Stimulated activated CD8-positive, alpha-beta memory T cell treated with anti-CD3 and anti-CD28 coated beads, Interleukin-4, amount 100 ng/mL, for 1 hour (primary cell): ENCODE measurements around the gene IMPDH1.
"Not testable (repeated sequence)": the region's sequence is repeated elsewhere in the genome, so short reads cannot be mapped to it uniquely, and the experiment has no call there.

Source experiments
- DNase-seq, 2 donors: peaks; one replicate each; pipeline ENCODE4 v3.0.0-alpha.2; 2020; ENCODE audit warnings: low read depth in 2 of 2, low spot score in 1 of 2

Gene IMPDH1

DNA sequence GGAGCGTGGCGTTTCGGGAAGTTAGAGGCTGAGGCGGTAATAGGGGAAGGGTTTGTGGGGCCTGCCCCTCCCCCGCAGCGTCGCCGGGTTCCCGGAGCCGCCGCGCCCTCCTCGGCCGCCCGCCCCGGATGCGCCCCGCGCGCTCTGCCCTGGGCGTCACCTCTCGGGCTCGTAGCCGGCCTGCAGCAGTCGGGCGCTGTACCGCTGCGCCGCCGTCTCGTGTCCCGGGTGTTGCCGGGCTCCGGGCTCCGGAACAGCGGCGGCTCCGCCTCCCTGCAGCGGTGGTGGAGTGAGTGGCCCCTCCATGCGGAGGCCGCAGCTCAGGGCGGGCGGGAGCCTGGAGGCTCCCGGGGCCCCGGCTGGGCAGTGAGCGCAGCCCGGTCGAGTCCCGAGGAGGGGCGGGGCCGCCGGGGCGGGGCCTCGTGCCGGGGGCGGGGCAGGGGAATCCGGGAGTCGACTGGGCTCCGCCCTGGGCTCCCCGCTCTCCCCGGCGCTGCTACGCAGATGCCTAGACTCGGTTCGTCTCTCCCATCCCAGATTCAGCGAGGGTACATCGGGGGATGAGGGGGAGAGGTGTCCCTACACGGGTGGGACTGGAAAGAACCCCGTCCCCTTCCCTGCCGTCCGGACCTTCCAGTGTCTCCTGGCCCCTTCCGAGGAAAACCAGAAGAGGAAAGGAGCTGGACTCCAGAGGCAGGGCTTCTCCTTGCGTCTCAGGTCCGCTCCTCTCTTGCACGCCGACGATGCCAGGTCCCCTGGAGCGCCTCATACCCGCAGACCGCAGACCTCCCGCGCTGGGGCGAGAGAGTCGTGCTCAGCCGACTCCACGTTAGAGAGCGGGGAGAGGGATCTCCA, at the start of gene IMPDH1:
Gene IMPDH1 (minus strand): TSS at position 387 of the 855 bp plus-strand sequence. CDS start 81 bp downstream, at position 306.
- DNase-seq, result peak; percentile 72 to 75

DNA sequence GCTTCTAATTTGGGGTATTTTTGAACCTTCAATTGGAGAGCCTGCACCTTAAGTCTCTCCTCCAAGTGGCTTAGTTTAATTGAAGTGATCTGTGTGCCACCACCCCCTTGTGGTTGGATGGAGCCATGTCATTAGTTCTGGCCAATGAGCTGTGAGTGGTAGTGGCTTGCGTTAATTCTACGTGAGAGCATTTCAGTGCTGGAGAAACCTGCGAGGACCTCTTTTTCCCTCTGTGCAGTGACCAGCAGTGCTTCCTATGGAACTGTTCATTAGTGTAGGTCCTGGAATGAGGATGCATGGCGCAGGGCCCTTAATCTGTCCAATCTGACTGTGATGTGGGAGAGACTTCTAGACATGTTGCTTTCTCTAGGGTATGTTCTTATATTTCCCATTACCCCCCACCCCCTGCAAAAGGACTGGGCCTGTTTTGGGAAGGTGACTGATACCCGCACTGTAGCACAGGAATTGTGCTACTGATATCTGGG, 49.7 kb upstream of the IMPDH1 start:
- peak; percentile 24 to 47 for DNase-seq

DNA sequence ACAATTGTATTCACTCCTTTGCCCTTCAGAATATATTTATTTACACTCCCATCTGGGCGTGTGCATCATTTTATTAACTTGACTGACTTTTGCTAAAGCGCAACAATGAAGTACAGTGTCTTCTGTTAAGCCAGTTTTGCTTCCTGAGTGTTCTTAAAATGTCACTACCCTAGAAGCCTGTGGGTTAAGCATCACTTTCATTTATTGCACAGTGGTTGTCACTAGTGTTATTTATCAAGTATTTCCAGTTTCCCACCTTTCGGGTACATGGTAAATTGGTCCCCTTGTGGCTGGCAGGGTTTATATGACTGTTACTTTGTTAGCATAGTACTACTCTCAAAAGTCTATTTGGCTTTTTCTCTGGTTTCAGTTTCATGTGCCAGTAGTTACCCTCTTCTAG, 49.2 kb upstream of the IMPDH1 start:
- DNase-seq, result no peak

DNA sequence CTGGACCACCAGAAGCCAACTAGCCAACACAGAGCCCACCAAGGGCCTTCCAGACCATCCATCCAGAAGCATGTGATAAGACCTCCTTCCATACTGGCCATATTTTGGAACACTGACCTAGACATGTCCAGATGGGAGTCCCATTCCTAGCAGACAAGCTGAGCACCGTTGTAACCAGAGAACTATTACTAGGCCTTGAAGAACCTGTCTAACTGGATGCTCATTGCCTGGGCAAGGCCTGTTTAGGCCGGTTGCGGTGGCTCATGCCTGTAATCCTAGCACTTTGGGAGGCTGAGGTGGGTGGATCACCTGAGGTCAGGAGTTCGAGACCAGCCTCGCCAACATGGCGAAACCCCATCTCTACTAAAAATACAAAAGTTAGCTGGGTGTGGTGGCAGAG, 47.6 kb upstream of the IMPDH1 start:
- DNase-seq, result not testable (repeated sequence)

DNA sequence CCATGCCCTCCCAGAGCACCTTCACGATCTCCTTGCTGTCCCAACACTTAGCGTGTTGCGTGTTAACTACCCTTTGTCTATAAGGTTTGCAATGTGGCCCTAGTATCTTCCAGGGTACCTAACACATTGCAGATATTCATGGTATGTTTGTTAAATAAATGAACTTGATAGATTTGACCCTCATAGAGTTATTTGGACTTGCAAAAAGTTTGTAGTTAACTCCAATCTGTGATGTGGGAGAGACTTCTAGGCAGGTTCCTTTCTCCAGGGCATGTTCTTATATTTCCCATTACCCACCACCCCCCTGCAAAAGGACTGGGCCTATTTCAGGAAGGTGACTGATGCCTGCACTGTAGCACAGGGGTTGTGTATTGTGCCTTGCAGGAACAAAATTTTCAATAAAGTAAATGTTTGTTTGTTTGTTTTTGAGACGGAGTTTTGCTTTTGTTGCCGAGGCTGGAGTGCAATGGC, 46.5 kb upstream of the IMPDH1 start:
- no peak for DNase-seq

DNA sequence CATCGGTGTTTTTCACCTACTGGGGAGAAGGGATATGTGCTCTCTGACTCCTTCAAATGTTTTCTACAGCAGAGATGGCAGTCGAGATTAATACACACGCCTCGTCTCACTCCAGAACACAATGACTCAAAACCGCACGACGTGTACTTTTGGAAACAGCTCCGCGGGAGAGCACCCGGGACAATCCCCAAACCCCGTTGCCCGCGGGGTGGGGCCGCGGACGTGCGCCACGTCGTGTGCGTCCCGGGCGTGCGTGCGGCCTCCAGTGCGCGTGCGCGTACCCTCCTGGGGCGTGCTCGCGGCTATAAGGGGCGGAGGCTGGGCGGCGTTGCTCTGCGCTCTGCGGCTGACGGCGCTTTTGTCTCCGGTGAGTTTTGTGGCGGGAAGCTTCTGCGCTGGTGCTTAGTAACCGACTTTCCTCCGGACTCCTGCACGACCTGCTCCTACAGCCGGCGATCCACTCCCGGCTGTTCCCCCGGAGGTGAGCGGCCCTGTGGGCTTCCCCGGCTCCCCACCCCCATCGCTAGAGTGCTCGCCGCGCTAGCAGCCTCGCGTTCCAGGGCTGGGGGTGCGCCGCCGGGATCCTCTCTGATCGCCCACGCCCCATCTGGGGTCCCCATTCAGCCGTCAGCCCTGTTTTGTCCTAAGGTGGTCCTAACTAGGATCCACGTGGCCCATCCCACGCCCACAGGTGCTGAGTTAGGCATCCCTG, 45.9 kb upstream of the IMPDH1 start, which contains the start of gene HILPDA:
Gene HILPDA (plus strand): TSS at position 336 of the 712 bp plus-strand sequence. CDS start 1,391 bp downstream, outside the sequence.
- peak; percentile 79 to 84 for DNase-seq

DNA sequence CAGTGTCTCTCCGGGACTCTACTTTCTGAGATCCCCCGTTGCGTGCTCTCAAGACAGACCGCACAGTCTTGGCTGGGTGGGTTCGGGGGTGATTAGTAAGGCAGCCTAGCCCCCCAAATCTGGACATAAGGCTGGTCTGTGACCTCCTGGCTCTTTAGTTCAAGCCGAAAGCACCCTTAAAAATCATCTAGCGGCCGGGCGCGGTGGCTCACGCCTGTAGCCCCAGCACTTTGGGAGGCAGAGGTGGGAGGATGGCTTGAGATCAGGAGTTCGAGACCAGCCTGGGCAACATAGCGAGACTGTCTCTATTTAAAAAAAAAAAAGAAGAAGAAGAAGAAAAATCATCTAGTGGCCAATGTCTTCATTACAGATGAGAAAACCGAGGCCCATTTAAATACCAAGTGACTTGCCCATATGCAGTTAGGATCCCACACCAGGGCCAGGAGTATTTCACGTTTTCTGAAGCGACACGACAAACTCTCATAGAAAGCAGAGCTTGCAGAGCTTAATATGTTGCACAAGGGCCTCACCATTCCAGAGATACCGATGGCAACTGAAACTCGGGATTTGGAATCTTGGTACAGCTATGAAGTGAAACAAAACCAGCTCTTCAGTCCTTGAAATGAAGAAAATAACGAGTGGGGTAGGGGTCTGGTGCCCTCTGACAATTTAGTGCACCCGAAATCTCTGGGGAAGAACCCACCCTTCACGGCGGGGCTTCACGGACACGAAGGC, 45.2 kb upstream of the IMPDH1 start:
- no peak for DNase-seq

DNA sequence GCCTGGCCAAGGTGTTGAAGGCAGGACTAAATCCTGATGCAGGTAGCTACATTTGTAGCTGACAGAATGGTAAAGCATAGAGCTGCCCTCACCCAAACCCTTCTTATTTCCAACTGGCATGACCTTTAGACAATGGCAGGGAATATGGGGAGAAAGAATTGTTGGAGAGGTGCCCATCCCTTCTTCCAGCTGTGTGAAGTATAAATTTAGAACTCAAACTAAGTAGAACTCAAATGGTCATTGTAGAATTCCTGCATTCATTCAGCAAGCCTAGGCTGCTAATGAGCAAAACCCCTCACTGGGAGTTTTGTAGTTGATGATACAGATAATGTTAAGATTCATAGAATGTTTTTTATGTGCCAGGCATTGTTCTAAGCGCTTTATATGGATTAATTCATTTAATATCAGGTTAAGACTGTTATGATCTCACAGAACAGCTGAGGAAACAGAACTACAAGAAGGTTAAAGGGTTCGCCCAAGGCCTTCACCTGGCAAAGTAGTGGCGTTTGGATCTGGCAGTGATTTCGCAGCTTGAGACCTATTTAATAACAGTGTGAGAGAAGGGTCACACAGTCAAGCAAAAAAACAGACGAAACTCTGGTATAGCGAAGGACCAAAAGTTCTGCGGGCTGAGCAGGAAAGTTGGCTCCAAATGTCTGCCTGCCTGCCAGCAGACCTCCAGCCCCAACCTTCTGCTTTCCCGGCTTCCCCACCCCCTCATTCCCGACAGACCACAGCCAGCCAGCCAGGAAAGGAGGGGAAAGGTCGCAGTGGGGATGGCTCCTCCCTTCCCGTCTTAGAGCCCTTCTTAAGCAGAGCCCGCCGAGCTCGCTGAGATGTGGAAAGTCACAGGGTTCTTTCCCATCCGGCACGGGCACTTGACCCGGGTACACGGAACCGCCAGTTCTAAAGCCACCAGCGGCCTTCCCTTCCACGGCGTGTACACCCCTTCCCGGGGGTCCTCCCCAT, 44.3 kb upstream of the IMPDH1 start:
- no peak for DNase-seq

DNA sequence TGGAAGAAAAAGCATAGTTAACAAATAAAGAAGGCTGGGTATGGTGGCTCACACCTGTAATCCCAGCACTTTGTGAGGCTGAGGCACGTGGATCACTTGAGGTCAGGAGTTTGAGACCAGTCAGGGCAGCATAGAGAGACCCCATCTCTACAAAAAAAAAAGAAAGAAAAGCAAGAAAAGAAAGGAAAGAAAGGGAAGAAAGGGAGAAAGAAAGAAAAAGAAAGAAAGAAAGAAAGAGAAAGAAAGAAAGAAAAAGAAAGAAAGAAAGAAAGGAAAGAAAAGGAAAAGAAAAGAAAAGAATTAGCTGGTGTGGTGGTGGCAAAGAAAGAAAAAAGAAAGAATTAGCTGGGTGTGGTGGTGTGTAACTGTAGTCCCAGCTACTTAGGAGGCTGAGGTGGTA, 42.8 kb upstream of the IMPDH1 start:
- DNase-seq, result no peak

DNA sequence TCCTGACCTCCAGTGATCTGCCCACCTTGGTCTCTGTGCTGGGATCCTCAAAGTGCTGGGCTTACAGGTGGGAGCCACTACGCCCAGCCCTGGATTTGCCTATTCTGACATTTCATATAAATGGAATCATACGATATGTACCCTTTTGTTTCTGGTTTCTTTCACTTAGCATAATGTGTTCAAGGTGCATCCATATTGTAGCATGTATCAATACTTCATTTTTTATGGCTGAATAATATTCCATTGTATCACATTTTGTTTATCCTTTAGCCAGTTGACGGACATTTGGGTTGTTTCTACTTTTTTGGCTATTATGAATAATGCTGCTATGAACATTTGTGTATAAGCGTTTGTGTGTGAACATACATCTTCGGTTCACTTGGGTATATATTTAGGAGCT, 41.1 kb upstream of the IMPDH1 start:
- DNase-seq, result no peak

DNA sequence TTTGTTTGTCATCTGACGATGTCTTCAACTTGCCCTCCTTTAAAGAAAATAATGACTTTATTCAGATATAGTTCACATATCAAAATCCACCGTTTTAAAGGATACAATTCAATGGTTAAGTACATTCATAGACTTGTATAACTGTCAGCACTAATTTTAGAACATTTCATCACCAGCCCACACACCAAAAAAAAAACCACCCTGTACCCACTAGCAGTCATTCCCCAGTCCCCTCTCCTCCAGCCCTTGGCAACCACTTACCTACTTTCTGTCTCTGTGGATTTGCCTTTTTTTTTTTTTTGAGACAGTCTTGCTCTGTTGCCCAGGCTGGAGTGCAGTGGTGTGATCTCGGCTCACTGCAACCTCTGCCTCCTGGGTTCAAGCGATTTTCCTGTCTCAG, 40.6 kb upstream of the IMPDH1 start:
- no peak for DNase-seq

DNA sequence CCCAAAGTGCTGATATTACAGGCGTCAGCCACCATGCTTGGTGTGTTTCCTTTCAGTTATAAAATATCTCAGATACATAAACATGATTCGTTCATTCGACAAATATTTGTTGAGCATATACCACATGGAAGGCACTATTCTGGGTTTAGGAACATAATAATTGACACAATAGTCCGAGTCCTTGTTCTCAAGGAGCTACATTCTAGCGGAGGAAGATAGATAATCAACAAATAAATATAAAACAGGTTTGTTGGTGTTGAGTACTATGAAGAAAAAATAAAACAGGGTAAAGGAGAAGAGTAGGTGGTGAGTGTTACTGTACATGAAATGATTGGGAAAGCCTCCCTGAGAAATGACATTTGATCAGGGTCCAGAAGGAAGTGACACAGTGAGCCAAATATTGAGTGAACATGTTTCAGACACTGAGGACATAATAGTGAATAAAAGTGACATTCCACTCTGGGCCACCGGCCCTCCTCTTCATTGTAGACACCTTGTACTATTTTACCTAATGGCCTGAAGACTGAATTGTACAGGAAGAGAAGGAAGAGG, 39.0 kb upstream of the IMPDH1 start:
- no peak for DNase-seq

DNA sequence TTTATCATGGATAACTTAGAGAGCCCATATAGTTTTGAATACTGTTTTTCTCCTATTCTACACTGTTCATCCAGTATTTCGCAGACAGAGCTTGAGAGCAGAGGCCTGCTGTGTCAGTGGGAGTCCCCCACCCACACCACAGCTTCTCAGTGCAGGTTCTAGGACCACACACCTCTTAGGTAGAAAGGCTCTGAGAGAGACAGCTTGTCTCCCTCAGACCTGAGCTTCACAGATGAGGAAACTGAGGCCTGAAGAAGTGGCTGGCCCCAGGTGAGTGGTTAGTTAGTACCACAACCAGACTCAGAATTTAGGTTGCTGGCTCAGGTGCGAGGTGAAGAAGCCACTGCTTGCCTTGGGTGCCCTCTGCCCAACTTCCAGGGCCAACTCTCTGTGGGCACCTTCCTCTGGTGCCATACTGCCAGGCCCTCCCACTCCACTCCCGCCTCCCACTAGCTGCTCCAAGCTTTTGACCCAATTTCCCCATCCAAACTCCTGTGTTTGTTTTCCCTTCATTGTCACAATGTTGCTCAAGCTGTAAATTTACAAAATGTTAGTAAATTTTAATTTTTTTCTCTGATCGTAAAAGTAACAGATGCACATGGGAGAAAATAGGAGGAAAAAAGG, 38.3 kb upstream of the IMPDH1 start:
- DNase-seq, result no peak

DNA sequence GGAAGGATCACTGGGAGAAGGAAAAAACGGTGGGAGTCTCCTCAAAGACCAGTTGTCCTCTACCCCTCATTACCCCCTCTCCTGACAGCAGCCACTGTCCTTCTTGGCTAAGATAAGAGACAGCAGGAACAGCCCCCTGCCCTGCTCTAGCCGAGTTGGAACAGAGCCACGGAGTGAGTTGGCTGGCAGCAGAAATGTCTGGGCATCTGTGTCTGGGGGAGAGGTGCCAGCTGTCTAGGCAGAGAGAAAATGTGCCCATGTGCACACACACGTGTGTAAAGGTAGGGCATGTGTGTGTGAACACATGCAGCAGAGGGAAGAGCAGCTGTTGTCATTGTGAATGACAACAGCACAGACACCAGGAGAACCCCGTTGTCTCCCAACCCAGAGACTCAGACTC, 36.5 kb upstream of the IMPDH1 start:
- no peak for DNase-seq

DNA sequence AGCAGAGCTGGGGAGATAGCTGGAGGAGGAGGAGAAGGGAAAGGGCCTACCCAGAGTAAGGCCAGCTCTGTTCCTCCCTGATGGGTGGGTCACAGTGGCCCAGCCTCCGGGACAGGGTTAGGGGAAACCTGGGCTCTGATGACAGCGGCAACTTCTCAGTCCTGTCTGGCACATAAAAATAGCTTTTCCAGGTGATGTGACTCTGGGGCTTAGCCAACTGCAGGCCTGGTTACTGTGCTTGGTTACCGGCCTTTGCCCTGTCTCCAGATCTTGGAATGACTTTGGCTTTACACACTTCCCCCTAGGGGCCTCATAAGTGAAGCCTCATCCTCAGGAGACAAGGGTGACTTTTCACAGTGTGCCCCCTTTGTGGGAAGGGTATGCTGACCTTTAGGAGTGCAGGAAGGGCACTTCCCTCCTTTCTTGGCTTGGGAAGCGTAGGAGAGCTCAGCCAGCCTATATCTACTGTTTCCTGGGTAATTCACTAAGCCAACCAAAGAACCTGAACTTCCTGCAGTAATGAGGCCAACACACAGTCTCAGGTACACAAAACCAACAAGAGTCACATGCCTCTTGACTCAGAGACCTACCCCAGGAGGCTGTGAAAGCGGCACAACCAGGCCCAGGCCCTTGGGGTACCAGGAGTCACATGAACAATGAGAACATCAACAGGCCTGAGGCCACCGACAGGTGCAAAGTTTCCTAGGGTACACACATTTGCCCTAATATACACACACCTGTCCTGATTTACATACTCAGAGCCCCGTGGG, 34.2 kb upstream of the IMPDH1 start:
- no peak for DNase-seq

DNA sequence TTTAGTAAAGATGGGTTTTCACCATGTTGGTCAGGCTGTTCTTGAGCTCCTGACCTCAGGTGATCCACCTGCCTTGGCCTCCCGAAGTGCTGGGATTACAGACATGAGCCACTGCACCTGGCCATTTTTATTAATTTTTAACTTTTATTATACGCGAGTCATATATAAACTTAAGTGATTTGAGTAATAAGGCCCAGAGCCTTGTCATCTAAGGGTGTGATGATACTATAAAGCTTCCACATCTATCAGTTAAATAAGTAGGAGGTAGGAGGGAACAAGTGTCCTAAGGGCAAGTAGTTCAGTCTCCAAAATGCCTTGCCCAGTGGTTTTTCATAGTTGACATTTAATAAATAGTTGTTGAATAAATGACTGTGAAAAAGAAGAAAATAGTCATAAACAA, 32.6 kb upstream of the IMPDH1 start:
- DNase-seq, result no peak

DNA sequence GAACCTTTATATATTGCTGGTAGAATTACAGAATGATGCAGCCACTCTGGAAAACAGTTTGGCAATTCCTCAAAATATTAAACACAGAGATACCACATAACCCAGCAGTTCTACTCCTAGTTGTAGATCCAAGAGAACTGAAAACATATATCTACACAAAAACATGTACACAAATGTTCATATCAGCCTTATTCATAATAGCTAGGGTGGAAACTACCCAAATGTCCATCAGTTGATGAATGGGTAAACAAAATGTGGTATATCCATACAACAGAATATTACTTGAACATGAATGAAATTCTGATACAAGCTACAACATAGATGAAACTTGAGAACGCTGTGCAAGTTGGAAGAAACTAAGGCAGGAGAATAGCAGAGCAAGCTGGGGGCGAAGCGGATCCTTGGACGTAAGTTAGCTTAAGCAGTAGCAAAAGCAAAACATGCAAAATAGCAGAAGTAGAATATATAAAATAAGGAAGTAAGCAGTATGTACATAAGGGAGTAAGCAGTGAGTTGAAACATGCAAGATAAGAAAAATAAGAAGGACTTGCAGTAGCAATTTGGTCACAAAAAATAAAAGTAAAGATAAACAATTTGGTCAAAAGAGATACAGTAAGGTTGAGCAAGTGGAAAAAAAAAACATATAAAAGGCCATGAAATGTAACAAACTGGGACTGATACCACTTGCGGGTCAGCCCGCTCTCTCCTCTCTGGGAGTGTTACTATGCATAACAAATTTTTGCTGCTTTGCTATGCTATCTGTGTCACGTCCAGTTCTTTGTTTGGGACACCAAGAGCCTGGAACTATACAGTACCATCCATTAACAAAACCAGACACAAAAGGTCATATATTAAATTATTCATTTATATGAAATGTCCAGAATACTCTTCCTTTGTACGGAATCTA, 27.9 kb upstream of the IMPDH1 start:
- no peak for DNase-seq

DNA sequence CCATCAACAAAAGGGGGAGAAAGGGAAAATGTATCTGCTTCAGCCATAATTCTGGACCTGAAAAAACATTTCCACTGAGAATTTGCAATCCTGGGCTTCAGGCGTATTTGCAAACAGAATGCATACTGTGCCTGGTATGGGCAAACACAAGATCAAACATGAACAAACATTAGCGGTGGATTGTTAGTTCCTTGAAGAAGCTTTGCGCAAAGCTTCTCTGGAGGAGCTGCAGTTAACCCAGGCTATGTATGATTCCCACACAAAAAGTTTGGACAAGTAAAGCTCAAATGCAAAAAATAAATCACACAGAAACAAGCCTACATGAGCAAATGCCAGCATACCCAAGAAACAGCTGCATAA, 25.5 kb upstream of the IMPDH1 start:
- no peak for DNase-seq
